OCI-LY7 (cell line): Measurements from ENCODE around the gene NTPCR. TPM values are rescaled to one million over a fixed set of nuclear protein-coding genes. Genes with fewer than 3 reads are reported as not detected.

Experiments
- BruUV-seq: library from RNA; stranded (reverse); fragments of 400-500 nt; replicated peaks from 2 replicates; lab custom pipeline; 2021; lab: Mats Ljungman, UMichigan
- CTCF ChIA-PET: fragments of 300-600 bp; sonication (Branson Sonifier 250); formaldehyde crosslinking; loops from one replicate; lab custom pipeline; 2022; ENCODE audit warnings: antibody characterized with exemption; ENCODE audit not compliant: unreplicated experiment; lab: Charles Lee
- POLR2A ChIA-PET: fragments of 300-600 bp; sonication (Branson Sonifier 250); formaldehyde crosslinking; loops from one replicate; lab custom pipeline; 2022; ENCODE audit warnings: antibody characterized with exemption; lab: Charles Lee
- DNase-seq: peaks from one replicate; pipeline ENCODE4 v3.0.0-alpha.2; 2015; ENCODE audit warnings: low spot score
- H2AFZ ChIP-seq: fragments of 200-600 bp; sonication (generic), shearing (Covaris generic); 2 replicates; pipeline ENCODE4 v1.6.1; 2014; ENCODE audit warnings: mild to moderate bottlenecking, antibody characterized with exemption, low read length, moderate library complexity
- H3K27ac ChIP-seq: fragments of 200-600 bp; sonication (generic); 2 replicates; pipeline ENCODE4 v1.5.1; 2014; ENCODE audit warnings: mixed run types, low read depth, mild to moderate bottlenecking, moderate library complexity, low read length, inconsistent platforms; ENCODE audit not compliant: poor library complexity, severe bottlenecking
- H3K36me3 ChIP-seq: fragments of 200-600 bp; sonication (generic); 2 replicates; pipeline ENCODE4 v1.6.1; 2014; ENCODE audit warnings: mild to moderate bottlenecking, antibody characterized with exemption, low read length, moderate library complexity, mixed read lengths; ENCODE audit not compliant: insufficient read depth
- H3K4me1 ChIP-seq: fragments of 200-600 bp; sonication (generic); 2 replicates; pipeline ENCODE4 v1.5.1; 2014; ENCODE audit warnings: mild to moderate bottlenecking, low read length; ENCODE audit not compliant: insufficient read depth, poor library complexity, severe bottlenecking
- H3K4me2 ChIP-seq: fragments of 200-600 bp; sonication (generic); 2 replicates; pipeline ENCODE4 v1.6.1; 2014; ENCODE audit warnings: mild to moderate bottlenecking, low read length
- H3K4me3 ChIP-seq: fragments of 200-600 bp; sonication (generic); 2 replicates; pipeline ENCODE4 v1.5.1; 2014; ENCODE audit warnings: mild to moderate bottlenecking, low read depth, low read length; ENCODE audit not compliant: poor library complexity, severe bottlenecking
- H3K79me2 ChIP-seq: fragments of 200-600 bp; sonication (generic); 2 replicates; pipeline ENCODE4 v1.6.1; 2016; ENCODE audit warnings: low read depth, mild to moderate bottlenecking, low read length, moderate library complexity, mixed read lengths; ENCODE audit not compliant: insufficient read depth
- H3K9me2 ChIP-seq: fragments of 200-600 bp; sonication (generic); 2 replicates; pipeline ENCODE4 v1.6.1; 2016; ENCODE audit warnings: mild to moderate bottlenecking, low read length, mixed read lengths; ENCODE audit not compliant: insufficient read depth
- H3K9me3 ChIP-seq: fragments of 200-600 bp; sonication (generic); 2 replicates; pipeline ENCODE4 v1.6.1; 2014; ENCODE audit warnings: mild to moderate bottlenecking, mixed run types, low read length, mixed read lengths
- H4K20me1 ChIP-seq: fragments of 200-600 bp; sonication (generic); 2 replicates; pipeline ENCODE4 v1.6.1; 2014; ENCODE audit warnings: mild to moderate bottlenecking, antibody characterized with exemption, low read length, moderate library complexity, mixed read lengths; ENCODE audit not compliant: insufficient read depth
- CTCF ChIP-seq: fragments of 200-600 bp; sonication (generic); conservative IDR thresholded peaks from 2 replicates; pipeline ENCODE4 v1.5.1; 2014; ENCODE audit warnings: mild to moderate bottlenecking, antibody characterized with exemption, low read length, moderate library complexity, mixed read lengths
- EZH2phosphoT487 ChIP-seq: fragments of 200-600 bp; sonication (generic); IDR thresholded peaks from 2 replicates; pipeline ENCODE4 v1.6.1; 2018; ENCODE audit warnings: low read depth, borderline replicate concordance, mild to moderate bottlenecking, mixed run types, antibody characterized with exemption, low read length, moderate library complexity, mixed read lengths
- intact Hi-C: fragments of 100-400 bp; cut with micrococcal nuclease; formaldehyde crosslinking; loops from one replicate; pipeline ENCODE4 v1.10.0; 2022; ENCODE audit not compliant: unreplicated experiment
- total RNA-seq, 2 experiments: library from RNA; depleted of rRNA in 1 of 2; stranded (reverse); fragments of >200 nt in 1 of 2; shearing (Covaris generic) in 1 of 2; gene quantifications; 2 replicates each; pipeline ENCODE4 v1.2.3, GENCODE V29; 2014 to 2022

Gene NTPCR
- total RNA-seq, 2 experiments from 2014 or later, result 17.3 to 39.1 TPM

DNA sequence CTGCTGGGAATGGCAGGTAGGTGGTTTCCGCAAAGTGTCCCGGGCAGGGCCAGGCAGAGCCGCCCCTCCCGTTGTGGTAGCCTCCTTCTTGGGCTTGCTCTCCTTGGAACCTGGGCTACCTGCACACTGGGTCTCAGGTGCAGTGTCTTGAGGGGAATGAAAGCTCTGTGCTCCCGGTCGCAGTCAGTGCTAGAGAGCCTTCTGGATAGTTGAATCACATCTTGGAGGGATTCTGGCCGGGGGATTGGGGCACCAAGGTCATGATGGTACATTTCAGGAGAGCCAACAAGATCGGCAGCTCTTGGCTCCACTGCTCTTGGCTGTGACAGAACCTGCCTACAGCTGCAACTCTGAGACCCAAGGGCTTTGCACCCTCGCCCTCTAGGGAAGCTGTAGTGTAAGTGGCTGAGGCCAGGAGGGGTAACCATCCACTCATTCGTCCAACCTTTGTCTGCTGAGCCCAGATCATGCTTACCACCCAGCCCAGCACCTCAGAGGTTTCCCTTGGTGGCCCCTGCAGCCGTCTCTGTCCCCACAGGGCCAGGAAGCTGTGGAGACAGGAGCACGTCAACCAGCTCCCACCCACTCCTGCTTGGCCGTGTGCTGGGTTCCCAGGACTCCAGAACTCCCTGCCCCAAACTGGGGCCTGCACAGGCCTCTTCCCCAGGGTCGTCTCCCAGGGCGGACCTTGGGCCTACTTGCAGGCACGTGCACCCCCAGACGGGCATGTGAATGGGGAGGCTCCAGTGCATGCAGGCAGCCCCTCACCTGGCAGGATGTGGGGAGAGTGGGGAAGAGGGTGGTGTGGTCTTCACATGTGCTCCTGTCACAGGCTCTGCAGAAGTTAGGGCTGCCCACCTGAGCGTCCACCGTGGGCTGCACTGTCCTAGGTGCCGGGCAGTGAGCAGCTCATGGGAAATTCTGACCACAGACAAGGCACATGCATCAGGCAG is 40.0 kb downstream of the NTPCR start:
- BruUV-seq, result no TSS peak
- POLR2A ChIA-PET, result no interaction called here
- H3K9me3 ChIP-seq, result no peaks in the 10 kb centered on the region
- no peaks in the 10 kb centered on the region for H4K20me1 ChIP-seq
- no peaks in the 10 kb centered on the region for H3K79me2 ChIP-seq
- no peak overlapping the region for H3K4me3 ChIP-seq
- intact Hi-C loops, result no loop called here
- DNase-seq, result no peak
- no peaks in the 10 kb centered on the region for H3K9me2 ChIP-seq
- peaks cover 6% of the 10 kb centered on the region for H3K36me3 ChIP-seq
- H3K4me2 ChIP-seq, result no peak overlapping the region
- H2AFZ ChIP-seq, result no peak overlapping the region
- H3K4me1 ChIP-seq, result no peaks in the 10 kb centered on the region
- no peak overlapping the region for H3K27ac ChIP-seq
- TF ChIP-seq EZH2phosphoT487 (no peak), CTCF (no peak)
- CTCF ChIA-PET, result no interaction called here

DNA sequence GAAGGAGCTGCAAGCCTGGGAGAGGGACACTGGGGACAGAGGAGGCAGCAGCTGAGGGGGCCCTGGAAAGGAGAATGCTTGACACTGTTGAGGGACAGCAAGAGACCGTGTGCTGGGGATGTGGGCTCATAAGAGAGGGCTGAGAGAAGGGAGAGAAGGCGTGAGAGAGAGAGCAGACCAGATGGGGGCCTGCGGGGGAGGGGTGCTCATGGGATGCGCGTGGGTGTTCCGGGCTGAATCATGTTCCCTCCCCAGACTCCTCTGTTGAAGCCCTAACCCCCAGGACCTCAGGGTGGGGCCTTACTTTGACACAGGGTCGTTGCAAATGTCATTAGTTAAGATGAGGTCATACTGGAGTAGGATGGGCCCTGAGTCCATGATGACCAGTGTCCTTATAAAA is 40.8 kb downstream of the NTPCR start:
- no peak for DNase-seq
- Histone ChIP-seq H4K20me1 (no peaks in the 10 kb centered on the region), H3K79me2 (no peaks in the 10 kb centered on the region), H3K9me2 (no peaks in the 10 kb centered on the region), H3K4me3 (no peak overlapping the region), H3K36me3 (peaks cover 6% of the 10 kb centered on the region), H3K27ac (no peak overlapping the region), H3K9me3 (no peaks in the 10 kb centered on the region), H3K4me1 (no peaks in the 10 kb centered on the region), H2AFZ (no peak overlapping the region), H3K4me2 (no peak overlapping the region)
- TF ChIP-seq CTCF (no peak), EZH2phosphoT487 (no peak)
- intact Hi-C loops, result no loop called here
- BruUV-seq, result no TSS peak
- ChIA-PET POLR2A (no interaction called here), CTCF (no interaction called here)

GRCh38 chr1:232992227-232992626 is 41.8 kb downstream of the NTPCR start:
- Histone ChIP-seq H3K4me2 (no peak overlapping the region), H3K9me2 (no peaks in the 10 kb centered on the region), H4K20me1 (no peaks in the 10 kb centered on the region), H3K9me3 (no peaks in the 10 kb centered on the region), H3K27ac (no peak overlapping the region), H2AFZ (no peak overlapping the region), H3K36me3 (peaks cover 10% of the 10 kb centered on the region), H3K4me3 (no peak overlapping the region), H3K4me1 (no peaks in the 10 kb centered on the region), H3K79me2 (no peaks in the 10 kb centered on the region)
- TF ChIP-seq EZH2phosphoT487, result no peak
- no peak for TF ChIP-seq CTCF
- no peak for DNase-seq
- intact Hi-C loops, result no loop called here
- no TSS peak for BruUV-seq
- ChIA-PET CTCF (no interaction called here), POLR2A (no interaction called here)
